Measurements from ENCODE around the gene SRSF2.
"Not testable (repeated sequence)": the region's sequence is repeated elsewhere in the genome, so short reads cannot be mapped to it uniquely, and the experiment has no call there.

The SRSF2 gene, protein sequence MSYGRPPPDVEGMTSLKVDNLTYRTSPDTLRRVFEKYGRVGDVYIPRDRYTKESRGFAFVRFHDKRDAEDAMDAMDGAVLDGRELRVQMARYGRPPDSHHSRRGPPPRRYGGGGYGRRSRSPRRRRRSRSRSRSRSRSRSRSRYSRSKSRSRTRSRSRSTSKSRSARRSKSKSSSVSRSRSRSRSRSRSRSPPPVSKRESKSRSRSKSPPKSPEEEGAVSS

DNA sequence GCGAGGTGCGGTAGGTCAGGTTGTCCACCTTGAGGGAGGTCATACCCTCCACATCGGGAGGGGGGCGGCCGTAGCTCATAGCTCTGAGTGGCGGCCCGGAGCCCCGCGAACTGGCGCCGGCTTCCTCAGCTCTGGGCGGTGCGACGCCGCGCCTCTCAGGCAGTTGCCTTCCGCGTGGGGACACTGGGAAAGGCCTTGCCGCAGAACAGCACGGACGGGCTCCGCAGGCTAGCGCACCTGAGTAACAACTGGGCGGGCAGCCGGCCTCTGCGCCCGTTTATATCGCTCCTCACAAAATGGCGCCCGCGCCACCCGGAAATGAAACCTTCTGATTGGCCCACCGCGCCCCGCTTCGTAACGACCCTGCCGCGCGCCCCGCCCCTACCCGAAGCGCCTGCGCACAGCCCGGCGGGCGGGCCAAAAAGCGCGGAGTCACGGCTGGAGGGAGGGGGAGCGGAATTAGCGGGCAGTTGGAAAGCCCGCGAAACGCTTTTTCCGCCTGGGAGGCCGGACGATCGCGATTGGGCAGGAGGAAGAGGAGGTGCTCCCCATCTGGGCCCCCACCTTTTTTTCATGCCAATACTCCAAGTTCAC lies at the start of gene SRSF2:
Gene SRSF2 (minus strand): TSS at position 250 of the 594 bp plus-strand sequence. CDS start 171 bp downstream, at position 79.
- DNase-seq = peak; percentile 99

DNA sequence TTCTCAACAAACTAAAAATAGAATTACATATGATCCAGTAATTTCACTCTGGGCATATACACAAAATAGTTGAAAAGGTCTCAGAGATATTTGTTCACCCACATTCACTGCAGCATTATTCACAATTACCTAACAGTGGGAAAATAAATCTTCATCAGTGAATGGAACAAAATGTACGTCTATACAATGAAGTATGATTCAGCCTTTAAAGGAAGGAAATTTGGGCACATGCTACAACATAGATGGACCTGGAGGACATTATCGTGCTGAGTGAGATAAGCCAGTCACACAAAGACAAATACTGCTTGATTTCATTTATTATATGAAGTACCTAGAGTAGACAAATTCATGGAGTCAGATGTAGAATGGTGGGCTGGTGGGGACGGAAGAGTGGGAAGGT lies 47.8 kb upstream of the SRSF2 start:
- DNase-seq = no peak

DNA sequence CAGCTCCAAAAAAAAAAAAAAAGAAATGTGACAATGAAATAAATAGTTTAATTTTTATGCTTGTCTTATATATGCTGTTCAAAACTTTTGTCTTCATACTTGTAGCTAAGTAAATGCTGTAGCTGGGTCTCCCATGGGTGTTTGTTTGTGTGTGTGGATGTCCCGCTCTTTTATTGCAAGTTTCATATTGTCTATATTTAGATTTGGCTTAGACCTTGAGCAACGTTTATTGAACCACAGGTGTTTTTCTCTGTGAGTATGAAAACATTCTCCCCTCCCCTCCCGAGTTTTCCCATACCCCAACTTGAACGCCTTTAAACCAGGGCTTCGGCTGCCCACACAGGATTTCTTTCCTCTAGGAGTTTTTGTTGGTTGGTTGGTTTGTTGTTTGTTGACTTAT lies 46.0 kb upstream of the SRSF2 start:
- no peak for DNase-seq

DNA sequence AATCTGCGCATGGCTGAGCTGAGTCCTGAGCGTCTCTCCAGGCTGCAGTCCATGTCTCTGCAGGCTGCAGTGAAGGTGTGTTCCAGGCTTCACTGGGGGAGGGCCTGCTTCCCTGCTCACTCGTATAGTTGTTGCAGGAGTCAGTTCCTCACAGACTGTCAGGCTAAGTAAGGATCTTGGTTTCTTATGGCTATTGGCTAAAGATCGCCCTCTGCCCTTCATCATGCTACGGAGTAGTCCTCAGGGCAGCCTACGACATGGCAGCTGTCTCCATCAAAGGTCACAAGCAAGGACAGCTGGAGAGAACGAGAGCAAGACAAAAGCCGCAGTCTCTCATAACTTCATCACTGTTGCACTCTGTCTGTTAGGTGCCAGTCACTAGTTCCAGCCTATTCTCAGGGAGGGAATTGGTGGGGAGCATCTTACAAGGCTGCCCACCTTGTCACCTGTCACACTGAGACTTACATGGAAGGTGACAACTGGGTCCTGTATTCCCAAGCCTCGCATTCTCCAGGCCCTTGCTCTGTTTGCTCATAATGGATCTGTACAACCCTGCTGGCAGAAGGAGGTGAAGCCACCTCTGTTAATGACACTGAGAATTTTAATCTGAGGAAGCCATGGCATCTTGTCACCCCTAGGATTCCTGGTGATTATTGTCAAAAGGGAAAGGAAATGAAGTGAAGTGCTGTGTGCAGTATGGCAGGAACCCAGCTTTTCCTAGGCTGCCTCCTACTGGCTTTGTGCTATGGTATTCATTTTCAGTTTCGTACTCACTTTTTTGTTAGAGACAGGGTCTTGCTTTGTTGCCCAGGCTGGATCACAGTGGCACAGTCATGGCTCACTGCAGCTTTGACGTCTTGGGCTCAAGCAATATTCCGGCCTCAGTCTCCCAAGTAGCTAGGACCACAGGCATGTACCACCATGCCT lies 44.2 kb upstream of the SRSF2 start:
- DNase-seq = no peak

DNA sequence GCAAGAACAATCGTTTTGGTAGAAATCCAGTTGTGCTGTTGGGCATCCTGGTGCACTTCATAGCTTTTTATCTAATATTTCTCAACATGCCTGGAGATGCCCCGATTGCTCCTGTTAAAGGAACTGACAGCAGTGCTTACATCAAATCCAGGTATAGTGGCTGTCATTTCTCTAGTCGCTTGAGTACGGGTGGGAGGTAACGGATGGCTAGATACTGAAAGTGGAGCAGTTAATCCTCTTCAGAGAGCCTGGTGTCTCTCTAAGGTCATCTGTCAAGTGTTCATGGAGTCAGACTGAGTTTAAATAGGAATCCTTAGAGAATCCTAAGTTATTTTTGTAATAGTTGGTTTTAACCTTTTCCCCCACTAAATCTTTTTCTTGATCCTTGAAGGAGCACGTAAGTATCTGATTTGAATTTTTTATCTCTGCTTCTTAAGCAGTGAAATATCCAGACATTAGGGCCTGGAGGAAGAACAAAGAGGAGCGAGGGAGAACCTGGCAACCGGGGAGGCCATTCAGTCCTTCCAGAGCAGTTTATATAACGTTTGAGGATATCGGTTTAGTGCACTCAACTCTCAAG lies 38.0 kb upstream of the SRSF2 start:
- no peak for DNase-seq

DNA sequence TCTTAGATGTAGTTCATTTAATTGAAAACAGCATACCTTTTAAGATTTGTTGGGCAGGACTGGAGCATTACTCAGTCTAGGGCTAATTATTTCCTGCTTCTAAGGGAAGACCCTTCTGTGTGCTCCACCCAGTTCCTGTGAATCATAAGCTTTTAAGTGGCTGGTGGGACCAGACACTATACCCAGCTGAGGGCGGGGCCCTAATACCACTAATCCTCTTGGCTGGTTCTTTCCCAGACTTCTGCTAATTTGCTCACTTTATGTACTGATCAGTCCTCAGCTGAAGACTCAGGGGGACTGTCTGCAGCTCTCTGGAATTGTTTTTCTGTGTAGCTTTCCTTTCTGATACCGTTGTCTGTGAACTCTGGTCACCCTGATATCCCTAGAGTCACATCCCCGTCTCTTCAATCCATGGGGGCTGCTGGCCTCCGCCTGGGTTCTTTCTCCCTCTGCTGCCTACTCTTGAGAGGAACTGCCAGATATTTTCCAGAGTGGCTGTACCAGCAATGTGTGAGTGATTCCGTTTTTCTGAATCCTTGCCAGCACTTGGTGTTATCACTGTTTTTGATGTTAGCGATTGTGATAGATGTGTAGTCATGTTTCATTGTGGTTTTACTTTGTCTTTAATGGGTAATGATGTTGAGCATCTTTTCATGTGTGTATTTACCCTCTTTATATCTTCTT lies 35.9 kb upstream of the SRSF2 start:
- peak; percentile 56 for DNase-seq

DNA sequence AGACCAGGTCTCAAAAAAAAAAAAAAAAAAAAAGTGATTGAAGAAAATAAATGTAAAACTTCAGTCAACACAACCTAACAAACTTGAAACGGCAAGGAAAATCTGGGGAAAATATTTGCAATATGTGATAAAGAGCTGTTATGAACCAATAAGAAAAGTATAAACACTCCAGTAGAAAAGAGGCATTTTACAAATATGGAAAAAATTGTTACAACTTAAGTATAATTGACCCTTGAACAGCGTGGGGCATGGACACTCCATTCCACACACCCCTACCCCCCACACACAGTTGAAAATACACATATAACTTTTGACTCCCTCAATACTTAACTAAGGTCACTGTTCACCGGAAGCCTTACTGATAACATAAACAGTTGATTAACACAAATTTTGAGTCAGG lies 21.4 kb upstream of the SRSF2 start:
- DNase-seq = no peak

DNA sequence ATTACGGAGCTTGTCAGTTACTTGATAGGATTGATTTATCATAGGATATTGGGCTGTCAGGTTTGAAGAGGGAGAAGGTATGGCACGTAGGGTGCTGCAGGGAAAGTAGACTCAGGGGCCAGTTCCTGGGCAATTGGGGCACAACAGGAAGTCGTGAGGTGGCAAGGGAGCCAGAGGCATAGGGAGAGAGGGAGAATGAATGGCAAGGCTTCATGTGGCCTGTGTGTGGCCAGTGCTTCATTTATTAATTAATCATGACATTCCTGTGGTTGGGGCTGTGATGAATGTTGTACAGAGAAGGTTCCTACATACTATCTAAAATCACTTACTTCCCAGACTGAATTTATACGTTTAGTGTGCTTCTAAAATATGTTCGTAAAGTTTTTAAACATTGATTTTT lies 20.1 kb upstream of the SRSF2 start:
- DNase-seq = no peak

DNA sequence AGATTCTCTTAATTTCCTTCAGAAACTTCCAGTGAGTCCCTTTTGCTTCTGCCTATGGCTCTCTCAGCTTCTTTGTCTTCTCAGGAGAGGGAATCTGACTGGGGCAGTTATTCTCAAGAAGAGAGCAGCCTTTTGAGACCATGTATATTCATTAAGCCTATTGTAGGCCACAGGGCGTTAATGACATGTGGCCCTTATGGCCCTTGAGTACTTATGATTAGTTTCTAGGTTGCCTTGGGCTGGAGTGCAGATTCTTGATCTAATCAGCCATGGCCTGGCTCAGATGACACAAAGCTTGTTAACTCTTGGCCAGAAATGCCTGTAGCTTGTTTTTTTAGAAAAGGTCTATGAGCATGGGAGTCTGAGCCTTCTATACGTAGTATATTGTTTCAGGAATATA lies 18.2 kb upstream of the SRSF2 start:
- DNase-seq = no peak

DNA sequence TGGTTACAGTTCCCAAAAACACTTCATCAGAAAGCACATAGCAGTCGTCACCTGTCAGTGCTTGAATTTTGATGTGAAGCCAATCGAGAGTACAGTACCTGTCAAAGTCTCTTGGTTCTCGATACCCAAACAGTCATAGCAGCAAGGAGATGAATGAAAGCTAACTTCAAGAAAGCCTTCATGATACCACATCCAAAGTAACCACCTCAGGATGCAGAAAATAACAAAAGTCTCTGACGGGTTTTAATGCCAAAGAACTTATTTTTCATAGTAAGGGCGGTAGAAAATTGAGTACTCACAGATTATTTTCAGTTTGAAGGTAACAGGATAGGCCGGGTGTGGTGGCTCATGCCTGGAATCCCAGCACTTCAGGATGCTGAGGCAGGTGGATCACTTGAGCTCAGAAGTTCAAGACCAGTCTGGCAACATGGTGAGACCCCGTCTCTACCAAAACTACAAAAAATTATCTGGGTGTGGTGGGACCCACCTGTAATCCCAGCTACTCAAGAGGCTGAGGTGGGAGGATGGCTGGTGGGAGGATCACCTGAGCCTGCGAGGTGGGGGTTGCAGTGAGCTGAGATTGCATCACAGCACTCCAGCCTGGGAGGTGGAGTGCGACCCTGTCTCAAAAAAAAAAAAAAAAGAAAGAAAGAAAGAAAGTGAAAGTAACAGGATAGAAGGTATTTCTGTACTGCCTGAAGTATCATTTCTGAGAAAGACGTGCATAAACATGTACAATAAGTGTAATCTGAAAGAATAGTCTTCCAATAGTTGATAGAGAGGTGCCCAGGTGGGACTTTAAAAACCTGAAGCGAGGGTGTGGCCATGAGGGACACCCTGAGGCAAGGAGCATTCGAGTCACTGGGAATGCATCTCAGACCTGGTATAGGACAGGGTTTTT lies 16.2 kb upstream of the SRSF2 start:
- no peak for DNase-seq

DNA sequence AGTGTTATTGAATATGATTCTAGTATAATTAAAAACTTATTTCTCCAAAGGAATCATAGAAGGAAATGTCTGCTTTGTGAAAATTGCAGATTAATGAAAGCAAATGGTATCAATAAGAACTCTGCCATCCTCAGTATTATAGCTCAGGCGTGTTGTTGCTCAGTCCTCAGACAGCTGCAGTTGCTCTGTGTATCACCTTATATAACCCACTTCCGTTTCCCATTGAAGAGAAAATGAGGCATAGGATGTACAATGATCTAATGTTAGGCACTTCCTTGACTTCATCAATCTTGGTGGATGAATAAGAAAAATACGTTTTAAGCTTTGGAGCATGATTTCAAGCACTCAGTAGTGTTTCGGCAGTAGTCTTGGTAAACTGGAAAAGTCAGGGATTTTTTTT lies 14.9 kb upstream of the SRSF2 start:
- DNase-seq = no peak

DNA sequence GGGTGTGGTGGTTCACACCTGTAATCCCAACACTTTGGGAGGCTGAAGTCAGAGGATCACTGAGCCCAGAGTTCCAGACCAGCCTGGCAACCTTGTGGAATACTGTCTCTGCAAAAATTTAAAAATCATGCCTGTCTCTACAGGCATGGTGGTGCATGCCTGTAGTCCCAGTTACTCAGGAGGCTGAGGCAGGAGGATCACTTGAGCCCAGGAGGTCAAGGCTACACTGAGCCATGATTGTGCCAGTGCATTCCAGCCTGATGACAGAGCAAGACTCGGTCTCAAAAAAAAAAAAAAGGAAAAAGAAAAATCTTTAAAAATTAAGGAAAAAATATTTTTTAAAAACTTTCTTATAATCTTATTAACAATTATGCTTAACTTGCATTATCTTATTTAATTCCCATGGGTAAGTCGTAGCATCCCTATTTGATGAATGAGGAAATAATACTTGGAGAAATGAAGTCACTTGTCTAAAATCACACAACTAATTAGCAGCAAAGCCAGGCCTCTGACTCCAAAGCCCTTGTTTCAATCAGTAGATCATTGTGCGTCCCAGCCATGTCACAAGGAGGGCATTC lies 14.4 kb upstream of the SRSF2 start:
- no peak for DNase-seq

DNA sequence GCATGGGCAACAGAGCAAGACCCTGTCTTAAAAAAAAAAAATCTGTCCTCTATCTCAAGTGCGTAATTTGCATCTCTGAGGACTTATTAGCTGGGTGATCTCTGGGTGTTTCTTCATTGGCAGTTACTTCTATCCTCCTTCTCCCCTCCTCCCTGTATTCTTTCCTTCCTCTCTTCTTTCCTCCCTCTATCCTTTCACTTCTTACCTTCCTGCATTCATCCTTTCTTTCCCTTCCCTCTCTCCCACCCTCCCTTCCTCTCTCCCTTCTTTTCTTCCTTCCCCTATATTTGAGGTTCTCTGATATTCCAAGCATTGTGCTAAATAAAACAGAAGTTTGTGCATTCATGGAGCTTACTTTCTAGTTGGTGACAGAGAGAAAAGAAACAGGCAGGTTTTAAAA lies 11.5 kb upstream of the SRSF2 start:
- DNase-seq = no peak

DNA sequence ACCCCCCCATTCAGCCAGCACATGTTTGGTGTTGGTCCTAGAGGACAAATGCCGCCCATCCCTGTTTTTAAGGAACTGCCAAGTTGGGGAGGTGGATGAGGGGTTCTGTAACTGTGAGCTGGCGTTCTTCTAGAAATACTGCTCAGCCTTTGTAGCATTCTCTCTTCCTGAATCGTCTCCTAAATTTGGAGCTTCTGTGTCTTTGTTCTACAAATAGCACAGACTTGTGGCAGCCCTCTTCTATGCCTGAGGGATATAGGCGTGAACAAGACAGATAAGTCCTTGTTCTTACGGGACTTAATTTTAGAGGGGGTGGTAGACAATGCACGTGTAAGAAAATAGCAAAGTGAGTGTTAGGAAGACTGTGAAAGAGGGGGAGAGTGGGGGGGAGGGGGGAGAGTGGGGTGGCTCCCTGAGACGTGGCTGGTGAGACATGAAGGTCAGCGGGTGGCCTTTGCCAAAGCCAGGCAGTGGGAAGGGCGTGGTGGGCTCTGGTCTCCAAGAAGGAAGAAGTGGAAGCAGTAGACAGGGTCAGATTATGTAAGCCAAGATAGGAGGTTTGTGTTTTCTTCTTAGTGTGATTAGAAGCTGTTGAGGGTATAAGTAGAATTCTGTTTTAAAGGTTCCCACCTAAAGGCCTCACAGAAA lies 10.7 kb upstream of the SRSF2 start:
- no peak for DNase-seq

DNA sequence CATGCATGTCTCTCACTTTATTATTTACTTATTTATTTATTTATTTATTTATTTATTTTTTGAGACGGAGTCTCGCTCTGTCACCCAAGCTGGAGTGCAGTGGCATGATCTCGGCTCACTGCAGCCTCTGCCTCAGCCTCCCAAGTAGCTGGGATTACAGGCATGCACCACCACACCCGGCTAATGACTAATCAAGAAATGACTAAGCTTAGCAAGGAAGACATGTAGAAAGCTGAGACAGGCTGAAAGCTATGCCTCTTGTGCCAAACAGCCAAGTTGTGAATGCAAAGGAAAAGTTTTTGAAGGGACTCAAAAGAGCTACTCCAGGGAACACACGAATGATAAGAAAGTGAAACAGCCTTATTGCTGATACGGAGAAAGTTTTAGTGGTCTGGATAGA lies 8.7 kb upstream of the SRSF2 start:
- DNase-seq = not testable (repeated sequence)

DNA sequence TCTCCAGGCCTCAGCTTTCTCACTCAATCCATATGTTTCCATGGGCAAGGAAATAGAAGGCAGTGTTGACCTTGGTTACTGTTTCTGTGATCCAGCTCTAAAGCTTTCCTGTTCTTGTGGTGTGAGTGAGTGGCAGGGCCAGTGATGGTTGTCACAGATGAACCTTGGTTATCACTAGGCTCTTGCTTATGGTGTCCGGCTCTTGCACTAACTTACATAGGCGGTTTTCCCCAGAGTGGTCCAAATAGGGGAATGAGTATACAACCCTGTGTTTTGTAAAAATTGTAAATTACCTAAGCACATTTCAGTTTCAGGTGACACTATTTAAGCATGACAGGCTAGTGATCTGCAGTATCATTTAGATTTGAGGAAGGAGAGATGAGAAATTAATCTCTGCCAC lies 7.6 kb upstream of the SRSF2 start:
- no peak for DNase-seq

DNA sequence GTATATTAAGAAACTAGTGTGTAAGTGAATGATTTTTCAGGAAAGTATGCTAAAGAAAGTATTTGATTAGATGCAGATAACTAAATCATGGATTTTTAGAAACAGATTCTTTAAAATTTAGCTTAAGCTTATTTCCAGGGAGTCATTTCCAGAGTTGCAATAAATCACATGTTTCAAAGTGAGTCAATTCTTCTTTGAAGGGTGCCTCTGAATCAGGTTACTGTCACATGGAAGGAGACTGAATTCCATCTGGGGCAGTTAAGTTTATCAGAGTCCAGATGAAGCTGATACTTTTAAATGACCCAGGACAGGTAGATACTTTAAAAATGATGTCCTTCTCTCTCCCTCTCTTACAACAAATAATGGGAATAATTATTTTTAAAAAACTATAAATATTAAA lies 5.8 kb upstream of the SRSF2 start:
- no peak for DNase-seq

DNA sequence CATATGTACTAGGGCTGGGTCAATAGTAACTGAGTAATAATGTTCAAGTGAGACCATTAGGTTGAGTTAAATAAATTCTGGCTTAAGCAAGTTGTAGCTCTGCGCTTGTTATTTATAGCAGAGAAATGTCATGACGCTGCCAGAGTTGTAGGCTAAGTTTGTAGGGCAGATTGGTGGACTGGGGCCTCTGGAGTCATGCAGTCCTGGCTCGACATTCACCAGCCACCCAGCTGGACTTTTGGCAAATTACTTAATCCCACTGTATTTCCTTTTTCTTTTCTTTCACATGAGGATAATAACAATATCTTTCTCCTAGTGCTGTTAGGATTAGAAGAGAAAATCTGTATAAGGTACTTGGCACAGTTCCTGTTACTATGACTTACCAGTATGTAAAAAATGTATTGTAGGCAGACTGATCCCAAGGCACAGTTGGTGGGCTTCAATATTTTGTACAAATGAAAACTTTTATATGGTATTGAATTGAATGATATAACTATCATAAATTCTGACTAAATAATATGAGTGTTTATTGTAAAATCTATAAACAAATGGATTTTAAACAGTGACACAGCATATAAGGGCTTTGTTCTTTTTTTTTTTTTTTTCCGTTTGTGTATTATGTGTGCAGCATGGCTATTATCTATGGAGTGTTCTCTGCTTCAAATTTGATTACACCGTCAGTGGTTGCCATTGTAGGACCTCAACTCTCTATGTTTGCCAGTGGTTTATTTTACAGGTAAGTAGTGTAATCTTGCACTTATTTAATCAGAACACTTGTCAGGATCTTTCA lies 3.4 kb upstream of the SRSF2 start:
- DNase-seq = peak; percentile 37

DNA sequence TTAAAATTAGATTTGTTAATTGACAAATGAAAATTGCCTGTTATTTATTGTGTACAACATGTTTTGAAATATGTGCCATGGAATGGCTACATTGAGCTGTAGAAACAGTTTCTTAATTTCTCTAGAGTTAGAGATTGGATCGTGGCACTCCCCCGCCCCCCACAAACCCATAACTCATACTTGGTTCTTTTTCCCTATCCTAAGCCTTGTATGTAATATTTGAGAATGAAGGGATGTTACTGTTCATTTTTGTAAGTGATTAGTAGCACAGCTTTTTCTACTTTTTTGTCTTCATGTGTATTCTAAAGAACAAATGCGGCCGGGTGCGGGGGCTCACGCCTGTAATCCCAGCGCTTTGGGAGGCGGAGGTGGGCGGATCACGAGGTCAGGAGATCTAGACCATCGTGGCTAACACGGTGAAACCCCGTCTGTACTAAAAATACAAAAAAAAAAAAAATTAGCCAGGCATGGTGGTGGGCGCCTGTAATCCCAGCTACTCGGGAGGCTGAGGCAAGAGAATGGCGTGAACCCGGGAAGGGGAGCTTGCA lies 2.5 kb upstream of the SRSF2 start:
- DNase-seq = not testable (repeated sequence)

DNA sequence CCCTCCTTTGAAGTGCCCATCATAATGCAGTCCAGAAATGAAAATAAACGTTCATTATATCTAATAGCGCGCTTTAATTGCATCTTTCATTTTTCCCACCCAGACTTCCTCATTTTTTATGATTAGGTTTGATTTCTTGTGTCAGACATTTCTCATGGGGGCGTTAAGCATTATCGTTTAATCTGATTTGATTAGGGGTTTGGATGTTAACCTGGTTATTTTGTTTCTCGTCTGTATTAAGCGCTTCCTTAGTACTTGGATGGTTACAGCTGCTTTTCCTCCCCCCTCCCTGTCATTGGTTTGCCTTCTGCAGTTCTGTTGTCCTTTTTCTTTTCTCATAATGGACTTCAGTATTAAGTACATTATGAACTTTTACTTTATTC lies 1.3 kb upstream of the SRSF2 start:
- no peak for DNase-seq
